HUES6 (cell line): ENCODE results near the gene TOR4A.
"Not testable (repeated sequence)": the region's sequence is repeated elsewhere in the genome, so short reads cannot be mapped to it uniquely, and the experiment has no call there.

ENCODE experiments used
- H3K27ac ChIP-seq: 2 replicates; pipeline ENCODE4 v1.7.0; 2013; ENCODE audit warnings: low read depth, mild to moderate bottlenecking, low read length, inconsistent platforms
- H3K27me3 ChIP-seq: 2 replicates; pipeline ENCODE4 v1.6.1; 2013; ENCODE audit warnings: low read length; ENCODE audit not compliant: control insufficient read depth, insufficient read depth
- H3K36me3 ChIP-seq: 2 replicates; pipeline ENCODE4 v1.6.1; 2013; ENCODE audit warnings: low read length; ENCODE audit not compliant: control insufficient read depth, insufficient read depth
- H3K4me1 ChIP-seq: 2 replicates; pipeline ENCODE4 v1.6.1; 2013; ENCODE audit warnings: low read length; ENCODE audit not compliant: control insufficient read depth, insufficient read depth
- H3K4me3 ChIP-seq: 2 replicates; pipeline ENCODE4 v1.5.1; 2013; ENCODE audit warnings: low read depth, low read length
- H3K9ac ChIP-seq: one replicate; pipeline ENCODE4 v1.6.1; 2013; ENCODE audit warnings: mild to moderate bottlenecking, low read length
- H3K9me3 ChIP-seq: 2 replicates; pipeline ENCODE4 v1.6.1; 2013; ENCODE audit warnings: low read depth, low read length; ENCODE audit not compliant: control insufficient read depth, insufficient read depth

The TOR4A gene

GRCh38 chr9:137240841-137241489, 36.6 kb upstream of the TOR4A start, which contains the start of gene TUBB4B:
TSS of gene TUBB4B (plus strand) at chr9:137241287. CDS start at chr9:137241361, 74 bp downstream.
- peak within 1 kb of the TSS; percentile 83 for H3K4me3 ChIP-seq
- H3K27me3 ChIP-seq: no peaks in the 10 kb centered on the region
- H3K36me3 ChIP-seq: peaks cover 21% of the 10 kb centered on the region
- H3K9me3 ChIP-seq: no peaks in the 10 kb centered on the region
- peaks cover 51% of the 10 kb centered on the region for H3K4me1 ChIP-seq
- peak within 1 kb of the TSS; percentile 93 for H3K9ac ChIP-seq
- peak within 1 kb of the TSS; percentile 89; the same call in 1 of the 2 replicates for H3K27ac ChIP-seq

DNA sequence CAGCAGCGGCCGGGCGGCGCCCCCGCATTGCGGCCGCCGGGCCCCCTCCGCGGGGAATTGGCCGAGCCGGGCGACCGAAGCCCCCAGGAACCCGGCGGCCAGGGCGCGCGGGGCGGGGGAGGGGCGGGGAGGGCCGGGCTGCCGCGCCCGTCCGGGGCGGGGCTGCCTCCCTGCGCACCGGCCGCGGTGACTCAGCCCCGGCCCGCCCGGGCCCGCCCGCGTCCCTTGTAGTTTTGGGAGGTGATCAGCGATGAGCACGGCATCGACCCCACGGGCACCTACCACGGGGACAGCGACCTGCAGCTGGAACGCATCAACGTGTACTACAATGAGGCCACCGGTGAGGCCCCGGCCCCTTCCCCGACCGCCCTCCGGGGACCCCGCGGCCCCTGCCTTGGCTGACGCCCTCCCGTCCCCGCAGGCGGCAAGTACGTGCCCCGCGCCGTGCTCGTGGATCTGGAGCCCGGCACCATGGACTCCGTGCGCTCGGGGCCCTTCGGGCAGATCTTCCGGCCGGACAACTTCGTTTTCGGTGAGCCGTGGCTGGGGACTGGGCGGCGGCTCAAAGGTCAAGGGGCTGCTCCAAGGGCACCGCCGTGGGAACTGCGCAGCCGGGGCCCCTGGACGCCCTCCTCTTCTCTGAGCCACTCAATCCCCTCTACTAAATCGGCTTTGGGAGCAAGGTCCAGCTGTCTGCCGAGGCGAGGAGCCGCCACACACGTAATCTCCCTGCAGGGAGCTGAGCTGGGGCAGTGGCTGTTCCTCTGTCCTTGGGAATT, 35.8 kb upstream of the TOR4A start:
- peak overlapping the region; percentile 72 for H3K4me3 ChIP-seq
- H3K27me3 ChIP-seq: no peaks in the 10 kb centered on the region
- peaks cover 21% of the 10 kb centered on the region for H3K36me3 ChIP-seq
- peak overlapping the region; percentile 74 for H3K9ac ChIP-seq
- peaks cover 46% of the 10 kb centered on the region for H3K4me1 ChIP-seq
- H3K9me3 ChIP-seq: no peaks in the 10 kb centered on the region
- H3K27ac ChIP-seq: peak overlapping the region; percentile 45; the same call in 1 of the 2 replicates

DNA sequence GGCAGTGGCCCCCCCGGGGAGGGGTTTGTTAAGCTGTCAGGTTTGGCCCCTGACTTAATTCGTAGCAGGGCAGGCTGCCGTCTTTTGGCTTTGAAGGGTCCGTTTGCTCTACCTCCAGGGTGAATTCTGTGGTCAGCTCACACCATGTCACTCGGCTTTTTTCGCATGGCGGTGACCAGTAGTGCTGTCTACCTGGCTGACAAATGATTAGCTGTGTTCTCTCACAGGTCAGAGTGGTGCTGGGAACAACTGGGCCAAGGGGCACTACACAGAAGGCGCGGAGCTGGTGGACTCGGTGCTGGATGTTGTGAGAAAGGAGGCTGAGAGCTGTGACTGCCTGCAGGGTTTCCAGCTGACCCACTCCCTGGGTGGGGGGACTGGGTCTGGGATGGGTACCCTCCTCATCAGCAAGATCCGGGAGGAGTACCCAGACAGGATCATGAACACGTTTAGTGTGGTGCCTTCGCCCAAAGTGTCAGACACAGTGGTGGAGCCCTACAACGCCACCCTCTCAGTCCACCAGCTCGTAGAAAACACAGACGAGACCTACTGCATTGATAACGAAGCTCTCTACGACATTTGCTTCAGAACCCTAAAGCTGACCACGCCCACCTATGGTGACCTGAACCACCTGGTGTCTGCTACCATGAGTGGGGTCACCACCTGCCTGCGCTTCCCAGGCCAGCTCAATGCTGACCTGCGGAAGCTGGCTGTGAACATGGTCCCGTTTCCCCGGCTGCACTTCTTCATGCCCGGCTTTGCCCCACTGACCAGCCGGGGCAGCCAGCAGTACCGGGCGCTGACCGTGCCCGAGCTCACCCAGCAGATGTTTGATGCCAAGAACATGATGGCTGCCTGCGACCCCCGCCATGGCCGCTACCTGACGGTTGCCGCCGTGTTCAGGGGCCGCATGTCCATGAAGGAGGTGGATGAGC, 35.0 kb upstream of the TOR4A start:
- peaks cover 40% of the 10 kb centered on the region for H3K4me1 ChIP-seq
- peaks cover 21% of the 10 kb centered on the region for H3K36me3 ChIP-seq
- peak overlapping the region; percentile 74 for H3K9ac ChIP-seq
- peak overlapping the region; percentile 72 for H3K4me3 ChIP-seq
- H3K27ac ChIP-seq: no peak overlapping the region
- H3K9me3 ChIP-seq: no peaks in the 10 kb centered on the region
- H3K27me3 ChIP-seq: no peaks in the 10 kb centered on the region

GRCh38 chr9:137243266-137243625, 34.3 kb upstream of the TOR4A start:
- 0 out of 2 replicates have a peak overlapping the region, but pooled peaks have one; percentile 6 for H3K4me3 ChIP-seq
- peak overlapping the region; percentile 34 for H3K9ac ChIP-seq
- H3K27me3 ChIP-seq, H3K9me3 ChIP-seq, H3K27ac ChIP-seq: not testable (repeated sequence)
- H3K36me3 ChIP-seq: peaks cover 21% of the 10 kb centered on the region
- H3K4me1 ChIP-seq: peaks cover 36% of the 10 kb centered on the region

GRCh38 chr9:137243626-137244485, 33.7 kb upstream of the TOR4A start:
- Histone ChIP-seq H3K27ac (no peak overlapping the region), H3K36me3 (peaks cover 21% of the 10 kb centered on the region), H3K9ac (peak overlapping the region; percentile 34), H3K4me3 (peak overlapping the region; percentile 6; the same call in 1 of the 2 replicates), H3K4me1 (peaks cover 33% of the 10 kb centered on the region), H3K27me3 (no peaks in the 10 kb centered on the region), H3K9me3 (no peaks in the 10 kb centered on the region)

GRCh38 chr9:137244486-137245449, 32.8 kb upstream of the TOR4A start:
- peaks cover 21% of the 10 kb centered on the region for H3K36me3 ChIP-seq
- H3K4me1 ChIP-seq: peaks cover 32% of the 10 kb centered on the region
- H3K9me3 ChIP-seq: no peaks in the 10 kb centered on the region
- H3K27me3 ChIP-seq: no peaks in the 10 kb centered on the region
- no peak overlapping the region for H3K27ac ChIP-seq
- peak overlapping the region; percentile 13 for H3K9ac ChIP-seq
- H3K4me3 ChIP-seq: 0 out of 2 replicates have a peak overlapping the region, but pooled peaks have one; percentile 5

DNA sequence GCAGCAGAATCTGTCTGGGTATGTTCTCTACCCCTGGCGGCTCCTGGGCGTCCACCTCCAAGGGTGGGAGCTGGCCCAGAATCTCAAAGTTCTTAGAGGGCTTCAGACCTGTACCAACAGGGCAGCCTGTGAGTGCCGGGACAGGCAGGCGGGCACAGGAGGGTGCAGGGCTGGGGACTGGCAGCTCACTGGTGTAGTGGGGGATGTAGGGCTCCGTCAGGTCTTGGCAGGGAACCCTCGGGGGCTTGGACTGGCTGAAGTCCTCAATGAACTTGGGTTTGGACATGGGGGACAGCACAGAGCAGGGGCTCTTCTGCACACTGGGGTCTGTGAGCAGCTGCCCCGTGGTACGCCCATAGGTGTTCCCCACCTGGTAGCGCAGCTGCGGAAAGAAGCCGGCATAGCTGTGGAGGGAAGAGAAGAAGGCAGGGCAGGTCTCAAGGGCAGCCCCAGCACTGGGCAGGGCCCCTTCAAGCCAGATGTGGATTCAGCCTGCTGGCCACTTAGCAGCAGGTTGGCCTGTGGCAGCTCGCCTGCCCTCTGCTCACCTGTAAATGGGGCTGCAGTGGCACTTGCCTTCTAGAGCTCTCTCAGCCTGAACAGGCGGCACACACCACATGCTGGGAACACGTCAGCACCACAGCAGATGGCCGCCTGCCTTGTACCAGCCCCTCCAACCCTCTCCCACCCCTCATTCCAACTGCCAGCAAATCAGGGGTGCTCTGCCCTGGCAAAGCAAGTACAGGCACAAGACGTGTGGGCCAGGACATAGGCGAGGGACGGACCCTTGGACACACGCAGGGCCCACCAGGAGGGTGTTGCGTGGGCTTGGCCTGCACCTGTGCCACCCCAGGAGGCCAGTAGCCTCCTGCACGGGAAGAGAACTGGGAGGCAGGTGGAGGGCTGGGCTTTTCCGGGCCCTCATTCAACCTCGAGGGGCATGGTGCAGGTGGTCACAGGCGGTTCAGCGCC, 31.8 kb upstream of the TOR4A start:
- Histone ChIP-seq H3K4me3 (no peak overlapping the region), H3K27me3 (no peaks in the 10 kb centered on the region), H3K36me3 (peaks cover 21% of the 10 kb centered on the region), H3K9ac (no peak overlapping the region), H3K27ac (no peak overlapping the region), H3K9me3 (no peaks in the 10 kb centered on the region), H3K4me1 (peaks cover 39% of the 10 kb centered on the region)

DNA sequence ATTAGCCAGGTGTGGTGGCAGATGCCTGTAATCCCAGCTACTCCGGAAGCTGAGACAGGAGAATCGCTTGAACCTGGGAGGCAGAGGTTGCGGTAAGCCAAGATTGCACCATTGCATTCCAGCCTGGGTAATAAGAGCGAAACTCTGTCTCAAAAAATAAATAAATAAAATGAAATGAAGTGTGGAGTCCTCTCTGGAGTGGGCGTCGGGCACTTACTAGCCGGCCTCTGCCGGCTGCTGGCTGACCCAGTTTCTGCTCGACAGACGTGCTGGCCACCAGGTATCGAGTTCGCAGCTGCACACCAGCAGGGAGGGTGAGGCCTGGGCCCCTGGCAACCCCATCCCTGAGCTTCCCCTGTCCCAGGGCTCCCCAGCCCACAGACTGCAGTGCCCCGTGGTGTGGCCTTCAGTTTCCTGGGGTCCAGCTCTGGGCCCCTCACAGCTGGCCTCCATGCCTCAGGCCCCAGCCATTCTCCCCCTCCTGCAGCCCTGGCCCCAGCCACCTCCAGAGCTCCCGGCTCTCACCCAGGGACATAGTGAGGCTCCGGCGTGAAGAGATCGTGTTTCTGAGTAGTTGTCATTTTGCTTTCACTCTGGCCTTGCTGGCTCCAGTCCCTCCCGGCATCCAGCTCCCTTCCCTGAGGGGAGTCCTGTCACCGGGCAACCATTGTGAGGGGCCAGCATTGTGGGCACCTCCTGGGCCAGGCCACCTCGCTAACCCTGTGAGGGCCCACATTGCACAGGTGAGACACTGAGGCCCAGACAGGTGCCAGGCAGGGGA, 30.2 kb upstream of the TOR4A start:
- Histone ChIP-seq H3K9me3 (no peaks in the 10 kb centered on the region), H3K36me3 (peaks cover 16% of the 10 kb centered on the region), H3K9ac (no peak overlapping the region), H3K27me3 (no peaks in the 10 kb centered on the region), H3K27ac (no peak overlapping the region), H3K4me3 (no peak overlapping the region), H3K4me1 (peaks cover 47% of the 10 kb centered on the region)
